Measurements from ENCODE around the gene DNTTIP2.

DNA sequence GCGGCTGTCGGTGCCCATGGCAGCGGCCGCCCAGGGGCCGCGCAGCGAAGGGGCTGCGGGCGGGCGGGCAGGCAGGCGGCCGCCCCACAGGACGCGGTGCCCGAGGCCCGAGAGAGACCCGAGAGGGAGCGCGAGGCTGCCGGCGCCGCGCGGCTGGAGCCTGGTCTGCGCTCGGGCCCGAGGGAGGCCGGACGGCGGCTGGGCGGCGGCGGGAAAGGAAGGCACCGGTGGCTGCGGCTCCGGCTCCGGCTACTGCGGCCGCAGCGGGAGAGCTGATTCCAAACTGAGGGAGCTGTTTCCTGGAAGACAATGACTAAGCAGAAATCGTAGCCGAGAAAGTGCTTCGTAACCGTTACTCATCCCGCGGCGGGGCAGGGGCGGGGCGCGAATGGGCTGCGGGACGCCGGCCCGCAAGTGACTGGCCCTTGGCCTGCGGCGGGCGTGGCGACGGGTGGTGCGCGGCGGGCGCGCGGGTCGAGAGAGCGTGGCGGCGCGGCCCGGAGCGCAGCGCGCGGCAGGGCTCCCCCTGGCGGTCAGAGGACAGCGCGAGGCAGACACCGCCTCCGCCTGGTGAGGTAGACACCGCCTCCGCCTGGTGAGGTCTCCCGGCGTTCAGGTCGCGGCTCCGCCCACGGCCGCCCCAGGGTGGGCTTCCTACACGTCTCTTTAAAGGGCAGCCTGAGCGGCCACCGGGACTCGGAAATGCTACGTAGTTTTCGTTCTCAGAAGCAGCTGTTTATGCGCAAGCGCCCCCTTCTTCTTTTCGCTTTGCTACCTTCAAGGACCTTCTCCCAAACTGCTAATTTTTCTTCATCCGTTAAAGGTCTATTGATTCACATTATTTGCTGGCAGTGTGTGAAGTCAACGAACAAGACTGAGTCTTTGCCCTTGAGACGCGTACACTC lies 30.4 kb upstream of the DNTTIP2 start, which contains the start of gene GCLM:
- TF ChIP-seq, protein P1, sequence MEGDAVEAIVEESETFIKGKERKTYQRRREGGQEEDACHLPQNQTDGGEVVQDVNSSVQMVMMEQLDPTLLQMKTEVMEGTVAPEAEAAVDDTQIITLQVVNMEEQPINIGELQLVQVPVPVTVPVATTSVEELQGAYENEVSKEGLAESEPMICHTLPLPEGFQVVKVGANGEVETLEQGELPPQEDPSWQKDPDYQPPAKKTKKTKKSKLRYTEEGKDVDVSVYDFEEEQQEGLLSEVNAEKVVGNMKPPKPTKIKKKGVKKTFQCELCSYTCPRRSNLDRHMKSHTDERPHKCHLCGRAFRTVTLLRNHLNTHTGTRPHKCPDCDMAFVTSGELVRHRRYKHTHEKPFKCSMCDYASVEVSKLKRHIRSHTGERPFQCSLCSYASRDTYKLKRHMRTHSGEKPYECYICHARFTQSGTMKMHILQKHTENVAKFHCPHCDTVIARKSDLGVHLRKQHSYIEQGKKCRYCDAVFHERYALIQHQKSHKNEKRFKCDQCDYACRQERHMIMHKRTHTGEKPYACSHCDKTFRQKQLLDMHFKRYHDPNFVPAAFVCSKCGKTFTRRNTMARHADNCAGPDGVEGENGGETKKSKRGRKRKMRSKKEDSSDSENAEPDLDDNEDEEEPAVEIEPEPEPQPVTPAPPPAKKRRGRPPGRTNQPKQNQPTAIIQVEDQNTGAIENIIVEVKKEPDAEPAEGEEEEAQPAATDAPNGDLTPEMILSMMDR (IDR thresholded peaks at IDR 0.05): peak; percentile 87
- TF ChIP-seq POLR2AphosphoS2 (conservative IDR thresholded peaks at IDR 0.05; ENCODE audit: low read length) (no peak), RAD21 (conservative IDR thresholded peaks at IDR 0.05 in 1 of 2, IDR thresholded peaks at IDR 0.05 in 1 of 2) (peak in 1 of 2 experiments; percentile 65; a peak in 3 of 5 replicates), BHLHE40 (IDR thresholded peaks at IDR 0.05; ENCODE audit: low read depth, low read length) (no peak), POLR2A (IDR thresholded peaks at IDR 0.05; ENCODE audit: low read length) (peak; percentile 39), CEBPB (IDR thresholded peaks at IDR 0.05) (no peak), EP300 (IDR thresholded peaks at IDR 0.05) (peak in 1 of 2 experiments; percentile 53; a peak in 1 of 5 replicates), JUN (IDR thresholded peaks at IDR 0.05) (peak; percentile 56 to 91; a peak in 3 of 5 replicates), MAZ (IDR thresholded peaks at IDR 0.05; ENCODE audit: borderline replicate concordance, low read depth, low read length) (no peak), HOXA7 (CRISPR knock-in tag; IDR thresholded peaks at IDR 0.05) (no peak), ESRRA (IDR thresholded peaks at IDR 0.05; ENCODE audit: borderline replicate concordance, low read length) (no peak), ELK1 (IDR thresholded peaks at IDR 0.05; ENCODE audit: low read depth, low read length) (no peak)
- TF ChIP-seq, protein P2, sequence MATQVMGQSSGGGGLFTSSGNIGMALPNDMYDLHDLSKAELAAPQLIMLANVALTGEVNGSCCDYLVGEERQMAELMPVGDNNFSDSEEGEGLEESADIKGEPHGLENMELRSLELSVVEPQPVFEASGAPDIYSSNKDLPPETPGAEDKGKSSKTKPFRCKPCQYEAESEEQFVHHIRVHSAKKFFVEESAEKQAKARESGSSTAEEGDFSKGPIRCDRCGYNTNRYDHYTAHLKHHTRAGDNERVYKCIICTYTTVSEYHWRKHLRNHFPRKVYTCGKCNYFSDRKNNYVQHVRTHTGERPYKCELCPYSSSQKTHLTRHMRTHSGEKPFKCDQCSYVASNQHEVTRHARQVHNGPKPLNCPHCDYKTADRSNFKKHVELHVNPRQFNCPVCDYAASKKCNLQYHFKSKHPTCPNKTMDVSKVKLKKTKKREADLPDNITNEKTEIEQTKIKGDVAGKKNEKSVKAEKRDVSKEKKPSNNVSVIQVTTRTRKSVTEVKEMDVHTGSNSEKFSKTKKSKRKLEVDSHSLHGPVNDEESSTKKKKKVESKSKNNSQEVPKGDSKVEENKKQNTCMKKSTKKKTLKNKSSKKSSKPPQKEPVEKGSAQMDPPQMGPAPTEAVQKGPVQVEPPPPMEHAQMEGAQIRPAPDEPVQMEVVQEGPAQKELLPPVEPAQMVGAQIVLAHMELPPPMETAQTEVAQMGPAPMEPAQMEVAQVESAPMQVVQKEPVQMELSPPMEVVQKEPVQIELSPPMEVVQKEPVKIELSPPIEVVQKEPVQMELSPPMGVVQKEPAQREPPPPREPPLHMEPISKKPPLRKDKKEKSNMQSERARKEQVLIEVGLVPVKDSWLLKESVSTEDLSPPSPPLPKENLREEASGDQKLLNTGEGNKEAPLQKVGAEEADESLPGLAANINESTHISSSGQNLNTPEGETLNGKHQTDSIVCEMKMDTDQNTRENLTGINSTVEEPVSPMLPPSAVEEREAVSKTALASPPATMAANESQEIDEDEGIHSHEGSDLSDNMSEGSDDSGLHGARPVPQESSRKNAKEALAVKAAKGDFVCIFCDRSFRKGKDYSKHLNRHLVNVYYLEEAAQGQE (IDR thresholded peaks at IDR 0.05): no peak
- TF ChIP-seq, protein P3, sequence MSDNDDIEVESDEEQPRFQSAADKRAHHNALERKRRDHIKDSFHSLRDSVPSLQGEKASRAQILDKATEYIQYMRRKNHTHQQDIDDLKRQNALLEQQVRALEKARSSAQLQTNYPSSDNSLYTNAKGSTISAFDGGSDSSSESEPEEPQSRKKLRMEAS (IDR thresholded peaks at IDR 0.05): peak; percentile 73; the same call in 1 of the 2 replicates

Measured in A549 (cell line).